B cell (primary cell): ENCODE data around the gene MTHFD1L. TPM values are rescaled to one million over a fixed set of nuclear protein-coding genes. Genes with fewer than 3 reads are reported as not detected.

ENCODE experiments used
- ATAC-seq: fragments of 200-7000 bp; cut with Tn5 transposase; one replicate; pipeline ENCODE4 v1.10.0; 2021; ENCODE audit warnings: low read depth, mild to moderate bottlenecking, moderate number of reproducible peaks, moderate library complexity
- CTCF ChIA-PET: fragments of 350-600 bp; sonication (Branson Sonifier 250); formaldehyde crosslinking; loops from one replicate; lab custom pipeline; 2021; ENCODE audit warnings: antibody characterized with exemption, inconsistent platforms; lab: Charles Lee
- POLR2A ChIA-PET: fragments of 350-600 bp; sonication (Branson Sonifier 250); formaldehyde crosslinking; loops from one replicate; lab custom pipeline; 2021; ENCODE audit warnings: antibody characterized with exemption; lab: Charles Lee
- DNase-seq: peaks from one replicate; pipeline ENCODE4 v3.0.0; 2013
- H2AFZ ChIP-seq: 2 replicates; pipeline ENCODE4 v1.6.1; 2012; ENCODE audit warnings: mild to moderate bottlenecking, low read depth, low read length; ENCODE audit not compliant: insufficient read depth, poor library complexity, severe bottlenecking
- H3K27ac ChIP-seq, 2 donors: 1 replicate in 1 of 2; 2 replicates in 1 of 2; pipeline ENCODE4 v1.5.1; 2012 to 2013; ENCODE audit warnings: low read length in 2 of 2, mild to moderate bottlenecking in 2 of 2, moderate library complexity in 1 of 2
- H3K27me3 ChIP-seq, 4 experiments: fragments of 200-600 bp in 1 of 4; sonication (generic) in 1 of 4; replicated peaks in 1 of 4; 1 replicate in 2 of 4; 2 replicates in 2 of 4; pipeline versions ENCODE4 v1.6.1 to v1.7.0; 2013 to 2016; ENCODE audit warnings: low read length in 3 of 4, mild to moderate bottlenecking in 2 of 4, mixed read lengths in 1 of 4, moderate library complexity in 1 of 4; ENCODE audit not compliant: insufficient read depth in 4 of 4, control insufficient read depth in 3 of 4; ENCODE audit errors: control extremely low read depth in 1 of 4
- H3K36me3 ChIP-seq, 2 experiments: replicated peaks in 1 of 2; 1 replicate in 1 of 2; 2 replicates in 1 of 2; pipeline versions ENCODE4 v1.6.1 to v1.7.1; 2013; ENCODE audit warnings: low read length in 1 of 2; ENCODE audit not compliant: insufficient read depth in 2 of 2, control insufficient read depth in 1 of 2; ENCODE audit errors: control extremely low read depth in 1 of 2, extremely low read depth in 1 of 2
- H3K4me1 ChIP-seq, 2 donors: fragments of 200-600 bp in 1 of 2; sonication (generic) in 1 of 2; 1 replicate in 1 of 2; 2 replicates in 1 of 2; pipeline versions ENCODE4 v1.5.1 to v1.6.1; 2013 to 2017; ENCODE audit warnings: low read length in 2 of 2; ENCODE audit not compliant: control insufficient read depth in 2 of 2, insufficient read depth in 2 of 2
- H3K4me2 ChIP-seq: replicated peaks from 2 replicates; pipeline ENCODE3; 2012; ENCODE audit warnings: mild to moderate bottlenecking, low read depth, low read length; ENCODE audit not compliant: poor library complexity, severe bottlenecking
- H3K4me3 ChIP-seq, 5 experiments: fragments of 200-600 bp in 1 of 5; sonication (generic) in 1 of 5; 1 replicate in 3 of 5; 2 replicates in 2 of 5; pipeline versions ENCODE4 v1.5.1 to v1.7.0; 2011 to 2016; ENCODE audit warnings: low read length in 4 of 5, mild to moderate bottlenecking in 4 of 5, low read depth in 2 of 5, control low read depth in 1 of 5, moderate library complexity in 1 of 5; ENCODE audit not compliant: insufficient read depth in 1 of 5; ENCODE audit errors: control extremely low read depth in 1 of 5, extremely low read depth in 1 of 5
- H3K79me2 ChIP-seq: fragments of 200-600 bp; sonication (generic); one replicate; pipeline ENCODE4 v1.6.0; 2016; ENCODE audit warnings: low read length; ENCODE audit not compliant: control insufficient read depth, insufficient read depth
- H3K9ac ChIP-seq: fragments of 200-600 bp; sonication (generic); 2 replicates; pipeline ENCODE4 v1.6.1; 2017; ENCODE audit warnings: mild to moderate bottlenecking, low read length, moderate library complexity
- H3K9me3 ChIP-seq, 3 donors: one replicate each; pipeline versions ENCODE4 v1.6.1 to v1.7.1; 2013; ENCODE audit warnings: low read length in 2 of 3; ENCODE audit not compliant: control insufficient read depth in 2 of 3, insufficient read depth in 1 of 3; ENCODE audit errors: control extremely low read depth in 1 of 3
- H4K20me1 ChIP-seq: 2 replicates; pipeline ENCODE4 v1.6.0; 2012; ENCODE audit warnings: mild to moderate bottlenecking, low read length; ENCODE audit not compliant: insufficient read depth, control insufficient read depth, poor library complexity, severe bottlenecking
- H3K27ac Mint-ChIP-seq: one replicate; pipeline ENCODE4 v1.8.0; 2021; ENCODE audit warnings: mixed read lengths
- H3K27me3 Mint-ChIP-seq: one replicate; pipeline ENCODE4 v1.8.0; 2021; ENCODE audit warnings: mixed read lengths
- H3K4me1 Mint-ChIP-seq: one replicate; pipeline ENCODE4 v1.8.0; 2021; ENCODE audit warnings: mixed read lengths
- H3K4me3 Mint-ChIP-seq: one replicate; pipeline ENCODE4 v1.8.0; 2021; ENCODE audit warnings: mixed read lengths
- H3K9me3 Mint-ChIP-seq: one replicate; pipeline ENCODE4 v1.8.0; 2022; ENCODE audit warnings: mixed read lengths; ENCODE audit not compliant: insufficient read depth
- EZH2 ChIP-seq: IDR thresholded peaks from 2 replicates; pipeline ENCODE4 v1.6.1; 2012; ENCODE audit warnings: borderline replicate concordance, low read depth, mild to moderate bottlenecking, moderate library complexity, low read length; ENCODE audit not compliant: insufficient read depth, poor library complexity, severe bottlenecking
- WGBS: methylation state at CpG from one replicate; pipeline ENCODE4 v1.1.5; 2013; ENCODE audit warnings: missing lambda C conversion rate; ENCODE audit not compliant: insufficient coverage; 5-methylcytosine and 5-hydroxymethylcytosine counted together
- intact Hi-C: fragments of 100-400 bp; cut with micrococcal nuclease; formaldehyde crosslinking; loops from one replicate; pipeline ENCODE4 v1.10.0; 2022
- polyA plus RNA-seq: library from polyadenylated mRNA; depleted of rRNA; stranded (reverse); fragments of >200 nt; gene quantifications from 2 replicates; pipeline ENCODE4 v1.2.3, GENCODE V29; 2012
- total RNA-seq, 2 donors: library from RNA; stranded (reverse); fragments of 120-200 nt in 1 of 2; gene quantifications; 1 replicate in 1 of 2; 2 replicates in 1 of 2; pipeline versions ENCODE4 v1.2.3 to v1.2.4, GENCODE V29; 2013 to 2022
- TF ChIP-seq, protein P1 (sequence below): fragments of 200-600 bp; IDR thresholded peaks from one replicate; pipeline ENCODE4 v1.8.0; 2022; ENCODE audit warnings: antibody characterized with exemption, mild to moderate bottlenecking

The MTHFD1L gene
- total and polyA plus RNA-seq, 2 donors (not counting 1 experiment from before 2014, with no cell fraction given) = 2.9 to 16.1 TPM

GRCh38 chr6:151078655-151079054, 213.2 kb downstream of the MTHFD1L start:
- no peak overlapping the region for H3K4me3 ChIP-seq
- no peak overlapping the region for H3K4me2 ChIP-seq
- ATAC-seq (no peak), DNase-seq (no peak)
- no peaks in the 10 kb centered on the region for H4K20me1 ChIP-seq
- intact Hi-C loops = no loop called here
- no peak overlapping the region for H3K27ac Mint-ChIP-seq
- H2AFZ ChIP-seq = no peak overlapping the region
- H3K27me3 Mint-ChIP-seq = no peaks in the 10 kb centered on the region
- POLR2A ChIA-PET = no interaction called here
- H3K9me3 Mint-ChIP-seq = peaks cover 6% of the 10 kb centered on the region
- CTCF ChIA-PET = no interaction called here
- no peak overlapping the region for H3K4me3 Mint-ChIP-seq
- no peaks in the 10 kb centered on the region for H3K27me3 ChIP-seq
- TF ChIP-seq, protein P1, sequence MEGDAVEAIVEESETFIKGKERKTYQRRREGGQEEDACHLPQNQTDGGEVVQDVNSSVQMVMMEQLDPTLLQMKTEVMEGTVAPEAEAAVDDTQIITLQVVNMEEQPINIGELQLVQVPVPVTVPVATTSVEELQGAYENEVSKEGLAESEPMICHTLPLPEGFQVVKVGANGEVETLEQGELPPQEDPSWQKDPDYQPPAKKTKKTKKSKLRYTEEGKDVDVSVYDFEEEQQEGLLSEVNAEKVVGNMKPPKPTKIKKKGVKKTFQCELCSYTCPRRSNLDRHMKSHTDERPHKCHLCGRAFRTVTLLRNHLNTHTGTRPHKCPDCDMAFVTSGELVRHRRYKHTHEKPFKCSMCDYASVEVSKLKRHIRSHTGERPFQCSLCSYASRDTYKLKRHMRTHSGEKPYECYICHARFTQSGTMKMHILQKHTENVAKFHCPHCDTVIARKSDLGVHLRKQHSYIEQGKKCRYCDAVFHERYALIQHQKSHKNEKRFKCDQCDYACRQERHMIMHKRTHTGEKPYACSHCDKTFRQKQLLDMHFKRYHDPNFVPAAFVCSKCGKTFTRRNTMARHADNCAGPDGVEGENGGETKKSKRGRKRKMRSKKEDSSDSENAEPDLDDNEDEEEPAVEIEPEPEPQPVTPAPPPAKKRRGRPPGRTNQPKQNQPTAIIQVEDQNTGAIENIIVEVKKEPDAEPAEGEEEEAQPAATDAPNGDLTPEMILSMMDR = no peak
- TF ChIP-seq EZH2 = no peak
- no peak overlapping the region for H3K9ac ChIP-seq
- H3K4me1 Mint-ChIP-seq = peaks cover under 1% of the 10 kb centered on the region
- no peaks in the 10 kb centered on the region for H3K79me2 ChIP-seq
- H3K9me3 ChIP-seq = peaks cover 3 to 9% (median 7%) of the 10 kb centered on the region in 3 donors
- H3K36me3 ChIP-seq = no peaks in the 10 kb centered on the region
- no peak overlapping the region for H3K27ac ChIP-seq
- H3K4me1 ChIP-seq = no peaks in the 10 kb centered on the region
- WGBS = 100% methylated on average over 5 of the region's 6 CpGs

DNA sequence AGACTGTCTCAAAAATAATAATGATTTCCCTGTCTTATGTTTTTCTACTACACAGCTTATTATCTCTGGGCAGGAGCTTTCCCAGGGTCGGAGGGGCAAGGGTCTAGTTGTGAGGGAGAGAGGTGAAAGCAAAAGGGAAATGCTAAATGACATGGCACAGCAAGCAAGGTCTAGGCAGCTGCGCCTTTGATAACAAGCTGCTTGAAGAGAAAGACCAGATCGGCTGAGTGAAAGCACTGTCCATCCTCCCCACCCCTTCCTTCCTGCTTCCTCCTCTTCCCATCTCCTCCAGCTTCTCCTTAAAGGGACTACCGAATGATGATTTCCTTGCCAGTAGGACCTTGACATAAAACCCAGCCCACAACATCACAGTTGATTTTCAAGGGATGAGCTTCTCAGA, 216.2 kb downstream of the MTHFD1L start:
- ATAC-seq = no peak
- CTCF ChIA-PET = no interaction called here

More for the DNA sequence above, 216.2 kb downstream of the MTHFD1L start:
- Histone ChIP-seq H3K79me2 (no peaks in the 10 kb centered on the region), H3K4me1 (no peaks in the 10 kb centered on the region), H4K20me1 (no peaks in the 10 kb centered on the region), H3K27me3 (no peaks in the 10 kb centered on the region), H3K4me3 (no peak overlapping the region), H3K9me3 (peaks cover 0 to 9% (median 3%) of the 10 kb centered on the region in 3 donors), H3K27ac (no peak overlapping the region), H3K9ac (no peak overlapping the region), H2AFZ (no peak overlapping the region), H3K36me3 (no peaks in the 10 kb centered on the region), H3K4me2 (no peak overlapping the region)
- POLR2A ChIA-PET = interaction anchor here (0.6 kb wide), 1 partner anchor 21 kb away, joined by 6 read pairs; no protein-coding TSS in a partner anchor
- Mint-ChIP-seq H3K9me3 (no peaks in the 10 kb centered on the region), H3K4me1 (no peaks in the 10 kb centered on the region), H3K27me3 (no peaks in the 10 kb centered on the region), H3K4me3 (no peak overlapping the region), H3K27ac (no peak overlapping the region)
- DNase-seq = no peak
- 81% methylated on average over 2 of the region's 4 CpGs for WGBS
- intact Hi-C loops = no loop called here
- TF ChIP-seq, protein P1 = no peak
- TF ChIP-seq EZH2 = no peak
